HepG2 (cell line): ENCODE measurements around the gene UBE2H.

Experiments
- HNRNPK ChIP-seq: fragments of 200-400 bp; formaldehyde crosslinking; IDR thresholded peaks from 2 replicates; pipeline ENCODE4 v1.6.1; 2018; ENCODE audit warnings: low read length, low read depth, moderate library complexity, mild to moderate bottlenecking; ENCODE audit not compliant: poor library complexity, severe bottlenecking
- ZFP36 ChIP-seq: fragments of 150-350 bp; IDR thresholded peaks from 2 replicates; pipeline ENCODE4 v1.6.1; 2018; ENCODE audit warnings: borderline replicate concordance, low read length, low read depth; ENCODE audit not compliant: partially characterized antibody
- ZNF121 ChIP-seq: sonication (generic); formaldehyde crosslinking; IDR thresholded peaks from 2 replicates; pipeline ENCODE4 v1.5.0; 2020; ENCODE audit warnings: mild to moderate bottlenecking, missing genetic modification reagents
- ZNF724P ChIP-seq: sonication (generic); formaldehyde crosslinking; IDR thresholded peaks from 2 replicates; pipeline ENCODE4 v1.8.0; 2022; ENCODE audit warnings: missing genetic modification reagents, borderline replicate concordance
- TF ChIP-seq, protein P1 (sequence below): IDR thresholded peaks from 2 replicates; pipeline ENCODE4 v1.6.1; 2016; ENCODE audit warnings: missing biosample characterization, missing genetic modification reagents, low read depth

DNA sequence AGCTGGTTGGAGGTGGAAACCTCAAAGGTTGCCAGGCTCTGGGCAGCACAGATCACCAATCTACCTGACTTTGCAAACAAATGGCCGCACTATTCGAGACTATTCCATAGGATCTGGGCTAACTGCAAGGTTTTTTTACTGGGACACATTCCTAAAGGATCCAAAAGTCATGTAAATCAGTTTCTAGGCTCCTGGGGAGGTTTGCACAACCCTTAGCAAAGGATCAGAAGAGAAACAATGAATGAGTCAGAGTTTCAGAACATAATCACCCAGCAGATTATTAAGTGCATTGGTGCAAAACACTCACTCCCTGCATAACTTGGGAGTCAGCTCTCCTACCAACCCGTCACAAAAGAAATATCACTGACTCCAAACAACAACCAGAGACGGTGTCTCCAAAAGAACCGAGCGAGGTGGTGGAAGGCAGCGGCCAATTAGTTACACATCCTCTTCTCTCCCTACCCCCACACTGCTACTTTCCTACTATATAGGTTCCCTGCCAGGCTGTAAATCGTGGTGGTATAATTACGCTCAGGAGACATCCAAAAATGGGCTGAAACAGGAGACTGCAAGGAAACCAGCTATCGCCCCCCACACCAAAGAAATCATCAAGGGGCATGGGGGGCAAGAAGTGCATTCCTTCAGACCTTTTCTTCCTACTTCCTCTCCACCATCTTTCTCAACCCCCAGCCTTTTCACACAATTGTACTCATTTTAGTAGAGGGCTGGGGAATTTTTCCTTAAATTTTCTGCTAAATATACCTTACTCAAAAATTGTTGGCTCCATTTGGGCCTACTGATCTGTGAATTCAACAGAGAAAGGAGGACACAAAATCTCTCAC is 3.2 kb downstream of the UBE2H start:
- no peak for TF ChIP-seq ZNF121 (CRISPR knock-in tag)
- no peak for TF ChIP-seq HNRNPK
- TF ChIP-seq, protein P1, sequence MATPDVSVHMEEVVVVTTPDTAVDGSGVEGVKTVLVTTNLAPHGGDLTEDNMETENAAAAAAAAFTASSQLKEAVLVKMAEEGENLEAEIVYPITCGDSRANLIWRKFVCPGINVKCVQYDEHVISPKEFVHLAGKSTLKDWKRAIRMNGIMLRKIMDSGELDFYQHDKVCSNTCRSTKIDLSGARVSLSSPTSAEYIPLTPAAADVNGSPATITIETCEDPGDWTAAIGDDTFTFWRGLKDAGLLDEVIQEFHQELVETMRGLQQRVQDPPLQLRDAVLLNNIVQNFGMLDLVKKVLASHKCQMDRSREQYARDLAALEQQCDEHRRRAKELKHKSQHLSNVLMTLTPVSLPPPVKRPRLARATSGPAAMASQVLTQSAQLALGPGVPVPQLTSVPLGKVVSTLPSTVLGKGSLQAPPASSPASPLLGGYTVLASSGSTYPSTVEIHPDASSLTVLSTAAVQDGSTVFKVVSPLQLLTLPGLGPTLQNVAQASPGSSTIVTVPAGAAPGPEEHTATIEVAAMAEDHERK (CRISPR knock-in tag): no peak
- TF ChIP-seq ZFP36: no peak
- no peak for TF ChIP-seq ZNF724P (CRISPR knock-in tag)
